NCI-H1092 (cell line): ENCODE measurements around the gene SLC22A14.
"Not testable (repeated sequence)": the region's sequence is repeated elsewhere in the genome, so short reads cannot be mapped to it uniquely, and the experiment has no call there.

Experiments
- DNase-seq: peaks from one replicate; lab custom pipeline; 2025; lab: John Stamatoyannopoulos, UW

SLC22A14 gene, protein sequence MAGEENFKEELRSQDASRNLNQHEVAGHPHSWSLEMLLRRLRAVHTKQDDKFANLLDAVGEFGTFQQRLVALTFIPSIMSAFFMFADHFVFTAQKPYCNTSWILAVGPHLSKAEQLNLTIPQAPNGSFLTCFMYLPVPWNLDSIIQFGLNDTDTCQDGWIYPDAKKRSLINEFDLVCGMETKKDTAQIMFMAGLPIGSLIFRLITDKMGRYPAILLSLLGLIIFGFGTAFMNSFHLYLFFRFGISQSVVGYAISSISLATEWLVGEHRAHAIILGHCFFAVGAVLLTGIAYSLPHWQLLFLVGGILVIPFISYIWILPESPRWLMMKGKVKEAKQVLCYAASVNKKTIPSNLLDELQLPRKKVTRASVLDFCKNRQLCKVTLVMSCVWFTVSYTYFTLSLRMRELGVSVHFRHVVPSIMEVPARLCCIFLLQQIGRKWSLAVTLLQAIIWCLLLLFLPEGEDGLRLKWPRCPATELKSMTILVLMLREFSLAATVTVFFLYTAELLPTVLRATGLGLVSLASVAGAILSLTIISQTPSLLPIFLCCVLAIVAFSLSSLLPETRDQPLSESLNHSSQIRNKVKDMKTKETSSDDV

GRCh38 chr3:38281895-38282686 is at the start of gene SLC22A14:
TSS of gene SLC22A14 (plus strand) at chr3:38282294. CDS start at chr3:38306027, 23,733 bp downstream.
- DNase-seq: no peak

- DNase-seq: no peak
Measured at GRCh38 chr3:38232701-38233100, 49.4 kb upstream of the SLC22A14 start.

GRCh38 chr3:38235466-38235865 is 46.6 kb upstream of the SLC22A14 start:
- DNase-seq: no peak

DNA sequence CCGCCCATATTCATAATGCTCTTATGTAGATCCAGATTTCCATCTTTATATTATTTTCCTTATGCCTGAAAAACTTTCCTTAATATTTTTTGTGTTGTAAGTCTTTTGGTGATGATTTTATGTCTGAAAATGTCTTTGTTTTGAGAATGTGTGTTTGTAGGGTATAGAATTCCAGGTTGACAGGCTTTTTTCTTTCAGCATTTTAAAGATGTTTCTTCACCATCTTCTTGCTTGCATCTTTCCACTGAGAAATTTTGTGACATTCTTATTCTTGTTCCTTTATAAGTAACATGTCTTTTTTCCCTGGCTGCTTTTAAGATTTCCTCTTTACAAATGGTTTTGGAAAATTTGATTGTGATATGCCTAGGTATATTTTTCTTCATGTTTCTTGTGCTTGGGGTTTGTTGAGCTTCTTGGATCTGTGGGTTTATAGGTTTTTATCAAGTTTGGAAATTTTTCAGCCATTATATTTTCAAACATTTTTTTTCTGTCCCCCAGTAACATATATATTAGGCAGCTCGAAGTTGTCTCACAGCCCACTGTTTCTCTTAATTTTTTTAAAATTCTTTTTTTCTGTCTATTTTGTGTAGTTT is 43.6 kb upstream of the SLC22A14 start:
- DNase-seq: no peak

GRCh38 chr3:38242812-38243211 is 39.3 kb upstream of the SLC22A14 start:
- not testable (repeated sequence) for DNase-seq

DNA sequence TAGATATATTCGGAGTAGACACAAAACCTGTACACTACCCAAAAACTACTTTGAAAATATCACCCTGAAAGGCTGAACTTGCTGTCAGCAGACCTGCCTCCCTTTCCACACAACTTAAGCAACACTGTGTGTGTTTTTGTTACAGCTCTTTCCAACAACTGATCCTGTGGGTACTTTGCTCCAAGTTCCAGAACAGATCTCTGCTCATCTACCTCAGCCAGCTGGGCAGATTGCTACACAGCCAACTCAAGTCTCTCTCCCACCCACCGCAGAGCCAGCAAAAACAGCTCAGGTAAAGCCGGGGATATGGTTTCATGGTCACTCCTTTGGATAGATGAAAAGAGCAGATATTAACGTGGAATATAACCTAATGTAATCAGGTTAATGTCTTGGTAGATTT is 36.2 kb upstream of the SLC22A14 start:
- DNase-seq: no peak

- DNase-seq: no peak
Measured at GRCh38 chr3:38247366-38248035, 34.6 kb upstream of the SLC22A14 start.

- DNase-seq: no peak
Measured at GRCh38 chr3:38250198-38250597, 31.9 kb upstream of the SLC22A14 start.

DNA sequence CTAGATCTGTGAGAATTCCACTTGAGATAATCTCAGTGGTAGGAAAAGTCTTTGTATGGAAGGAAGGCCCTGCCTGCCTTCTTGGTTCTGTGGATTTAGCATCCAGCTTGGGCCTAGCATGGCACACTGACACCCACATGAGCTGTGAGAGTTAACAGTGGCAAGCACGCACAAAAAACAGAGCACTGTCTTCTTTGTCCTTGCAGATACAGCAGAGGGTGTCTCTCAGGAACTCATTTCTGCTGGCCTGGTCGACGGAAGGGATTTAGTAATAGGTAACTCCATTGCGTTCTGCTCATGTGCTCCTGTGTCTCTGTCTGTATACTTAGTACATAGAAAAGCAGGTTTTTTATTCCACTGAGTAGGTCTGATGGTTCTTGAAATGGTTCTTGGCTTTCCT is 30.9 kb upstream of the SLC22A14 start:
- DNase-seq: no peak

GRCh38 chr3:38253704-38254103 is 28.4 kb upstream of the SLC22A14 start:
- DNase-seq: no peak

- DNase-seq: no peak
Measured at GRCh38 chr3:38254872-38255271, 27.2 kb upstream of the SLC22A14 start.

- no peak for DNase-seq
Measured at GRCh38 chr3:38255627-38256026, 26.5 kb upstream of the SLC22A14 start.

- DNase-seq: no peak
Measured at GRCh38 chr3:38257583-38257982, 24.5 kb upstream of the SLC22A14 start.

DNA sequence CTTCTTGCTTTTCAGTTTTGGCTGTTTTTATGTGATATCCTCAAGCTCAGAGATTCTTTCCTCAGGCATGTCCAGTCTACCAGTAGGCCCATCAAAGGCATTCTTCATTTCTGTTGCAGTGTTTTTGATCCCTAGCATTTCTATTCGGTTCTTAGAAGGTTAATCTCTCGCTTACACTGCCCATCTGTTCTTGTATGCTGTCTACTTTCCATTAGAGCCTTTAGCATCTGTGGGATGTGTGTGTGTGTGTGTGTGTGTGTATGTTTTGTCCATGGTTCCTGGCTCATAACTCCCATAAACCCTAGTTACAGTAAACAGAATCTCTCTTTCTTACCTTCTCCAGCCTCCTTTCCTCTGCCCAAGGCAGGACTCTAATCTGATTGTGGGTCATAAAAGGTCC is 21.6 kb upstream of the SLC22A14 start:
- no peak for DNase-seq

DNA sequence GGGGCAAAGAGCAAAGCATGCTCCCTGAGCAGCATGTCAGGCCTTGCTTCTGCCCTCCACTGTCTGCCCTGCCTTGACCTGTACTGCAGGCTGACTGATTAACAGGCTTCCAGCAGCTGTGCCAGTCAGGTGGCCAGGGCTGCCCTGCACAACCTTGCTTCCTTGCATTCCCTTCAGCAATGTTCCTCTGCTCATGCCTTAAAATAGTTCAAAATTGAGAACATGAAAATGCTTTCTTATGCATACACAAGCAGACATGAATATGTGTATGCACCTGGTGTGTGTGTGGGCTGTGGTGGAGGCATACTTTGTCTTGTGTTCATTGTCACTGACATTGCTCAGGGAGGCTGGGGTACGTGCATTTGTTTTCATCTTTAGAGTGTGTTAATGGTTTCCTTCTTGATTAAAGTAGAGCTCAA is 17.7 kb upstream of the SLC22A14 start:
- no peak for DNase-seq

GRCh38 chr3:38264779-38265178 is 17.3 kb upstream of the SLC22A14 start:
- DNase-seq: no peak

- no peak for DNase-seq
Measured at GRCh38 chr3:38265604-38266307, 16.3 kb upstream of the SLC22A14 start, which contains the start of gene SLC22A13. TSS of gene SLC22A13 (plus strand) at chr3:38265812. CDS start at chr3:38265861, 49 bp downstream.

GRCh38 chr3:38266810-38267209 is 15.3 kb upstream of the SLC22A14 start:
- DNase-seq: no peak

DNA sequence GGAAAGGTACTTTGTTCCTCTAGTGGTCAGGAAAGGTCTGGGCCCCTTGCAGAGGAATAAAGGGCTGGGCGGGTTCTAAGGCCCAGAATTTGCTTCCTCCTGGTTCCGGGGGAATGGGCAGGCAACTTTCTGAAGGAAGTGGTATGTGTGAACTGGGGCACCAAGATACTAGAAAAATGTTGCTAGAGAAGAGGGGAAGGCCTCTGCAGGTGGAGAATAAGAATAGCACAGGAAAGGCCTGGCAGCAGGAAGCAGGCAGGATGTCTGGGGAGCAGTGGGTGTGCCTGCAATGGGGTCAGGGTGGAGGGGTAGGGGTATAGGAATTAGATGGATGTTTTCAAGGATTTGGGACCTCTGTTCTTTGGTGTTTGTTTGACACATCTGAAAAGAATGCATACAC is 14.4 kb upstream of the SLC22A14 start:
- DNase-seq: no peak

GRCh38 chr3:38268087-38268486 is 14.0 kb upstream of the SLC22A14 start:
- no peak for DNase-seq

DNA sequence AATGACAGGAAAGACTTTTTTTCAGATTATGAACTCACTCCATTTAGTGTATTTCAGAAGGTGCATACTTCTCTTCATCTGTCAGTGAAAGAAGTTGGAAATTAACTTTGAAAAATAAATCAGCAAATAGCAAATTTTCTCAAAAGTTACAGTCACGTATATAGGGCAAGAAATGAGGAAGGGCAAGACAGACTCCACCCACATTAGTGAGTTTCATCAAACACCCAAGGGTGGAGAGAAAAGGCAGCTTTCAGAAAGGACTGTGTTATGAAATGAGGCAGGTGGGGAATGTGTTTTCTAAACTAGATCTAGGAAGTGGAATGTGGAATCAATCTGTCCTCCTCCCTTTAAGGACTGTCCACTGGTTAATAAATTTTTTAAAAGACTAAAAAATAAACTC is 13.6 kb upstream of the SLC22A14 start:
- no peak for DNase-seq
